GM21526 (cell line): ENCODE results near the gene RNF115.
"Not testable (repeated sequence)": the region's sequence is repeated elsewhere in the genome, so short reads cannot be mapped to it uniquely, and the experiment has no call there.

Source experiments
- ATAC-seq: cut with Tn5 transposase; IDR thresholded peaks from one replicate; pipeline ENCODE4 v1.9.1; 2021; ENCODE audit warnings: moderate library complexity; ENCODE audit not compliant: unreplicated experiment, low FRiP score

The RNF115 gene

GRCh38 chr1:145823565-145824498 is at the start of gene RNF115, which contains the start of gene POLR3C:
RNF115 (minus strand) TSS chr1:145824095; CDS start chr1:145823873, 222 bp downstream.
POLR3C (plus strand) TSS chr1:145824200; CDS start chr1:145825777, 1,577 bp downstream.
- ATAC-seq: peak; percentile 78

GRCh38 chr1:145871994-145872924 is 48.4 kb upstream of the RNF115 start:
- no peak for ATAC-seq

GRCh38 chr1:145868232-145868631 is 44.3 kb upstream of the RNF115 start:
- ATAC-seq: no peak

- ATAC-seq: no peak
Observed at GRCh38 chr1:145863282-145864018, 39.6 kb upstream of the RNF115 start.

- peak; percentile 66 for ATAC-seq
Observed at GRCh38 chr1:145859491-145860023, 35.7 kb upstream of the RNF115 start.

- peak; percentile 83 for ATAC-seq
Observed at GRCh38 chr1:145858901-145859490, 35.1 kb upstream of the RNF115 start, which contains the start of gene PIAS3. PIAS3 (minus strand) TSS chr1:145859081; CDS start chr1:145858990, 91 bp downstream.

- peak; percentile 11 for ATAC-seq
Observed at GRCh38 chr1:145858238-145858900, 34.5 kb upstream of the RNF115 start.

- ATAC-seq: no peak
Observed at GRCh38 chr1:145857170-145857569, 33.3 kb upstream of the RNF115 start.

GRCh38 chr1:145855426-145855948 is 31.6 kb upstream of the RNF115 start:
- ATAC-seq: no peak

GRCh38 chr1:145849356-145850160 is 25.7 kb upstream of the RNF115 start:
- ATAC-seq: no peak

- ATAC-seq: no peak
Observed at GRCh38 chr1:145847827-145848226, 23.9 kb upstream of the RNF115 start.

- no peak for ATAC-seq
Observed at GRCh38 chr1:145846201-145846612, 22.3 kb upstream of the RNF115 start.

GRCh38 chr1:145845514-145846161 is 21.7 kb upstream of the RNF115 start, which contains the start of gene NUDT17:
NUDT17 (plus strand) TSS chr1:145845630; CDS start chr1:145845641, 11 bp downstream.
- peak; percentile 40 for ATAC-seq

GRCh38 chr1:145845144-145845513 is 21.2 kb upstream of the RNF115 start:
- peak; percentile 52 for ATAC-seq

- no peak for ATAC-seq
Observed at GRCh38 chr1:145843031-145843430, 19.1 kb upstream of the RNF115 start.

- no peak for ATAC-seq
Observed at GRCh38 chr1:145837656-145838055, 13.8 kb upstream of the RNF115 start.

- not testable (repeated sequence) for ATAC-seq
Observed at GRCh38 chr1:145830810-145831209, 6.9 kb upstream of the RNF115 start.
